Natural killer cell (primary cell): ENCODE results near the gene ZNF768. TPM values are rescaled to one million over a fixed set of nuclear protein-coding genes. Genes with fewer than 3 reads are reported as not detected.
"Not testable (repeated sequence)": the region's sequence is repeated elsewhere in the genome, so short reads cannot be mapped to it uniquely, and the experiment has no call there.

Source experiments
- ATAC-seq, 3 donors: fragments of 150-1000 bp in 2 of 3; fragments of 200-7000 bp in 1 of 3; cut with Tn5 transposase; 1 replicate in 1 of 3; 2 replicates in 2 of 3; pipeline ENCODE4 v1.10.0; 2021; ENCODE audit warnings: mild to moderate bottlenecking in 2 of 3, moderate library complexity in 2 of 3
- DNase-seq, 2 donors: peaks; one replicate each; pipeline versions ENCODE4 v3.0.0 to v3.0.0-alpha.2; 2013 to 2021; ENCODE audit warnings: mixed read lengths in 1 of 2
- H3K27ac ChIP-seq: one replicate; pipeline ENCODE4 v1.5.1; 2013; ENCODE audit warnings: mild to moderate bottlenecking, low read length
- H3K27me3 ChIP-seq: one replicate; pipeline ENCODE4 v1.6.1; 2013; ENCODE audit warnings: low read length; ENCODE audit not compliant: control insufficient read depth, insufficient read depth
- H3K36me3 ChIP-seq: one replicate; pipeline ENCODE4 v1.6.1; 2013; ENCODE audit warnings: low read length; ENCODE audit not compliant: control insufficient read depth, insufficient read depth
- H3K4me1 ChIP-seq: one replicate; pipeline ENCODE4 v1.6.1; 2013; ENCODE audit warnings: low read length; ENCODE audit not compliant: control insufficient read depth, insufficient read depth
- H3K4me3 ChIP-seq: one replicate; pipeline ENCODE4 v1.5.1; 2013; ENCODE audit warnings: low read length
- H3K9me3 ChIP-seq: one replicate; pipeline ENCODE4 v1.6.1; 2013; ENCODE audit warnings: low read length; ENCODE audit not compliant: control insufficient read depth, insufficient read depth
- H3K27ac Mint-ChIP-seq, 2 donors: one replicate each; pipeline ENCODE4 v1.8.0; 2022; ENCODE audit warnings: mild to moderate bottlenecking in 2 of 2, mixed read lengths in 2 of 2, moderate library complexity in 1 of 2
- H3K27me3 Mint-ChIP-seq, 2 donors: one replicate each; pipeline ENCODE4 v1.8.0; 2022; ENCODE audit warnings: low read depth in 2 of 2, mixed read lengths in 2 of 2
- H3K36me3 Mint-ChIP-seq: one replicate; pipeline ENCODE4 v1.8.0; 2022; ENCODE audit warnings: mixed read lengths
- H3K4me1 Mint-ChIP-seq, 2 donors: one replicate each; pipeline ENCODE4 v1.8.0; 2022; ENCODE audit warnings: mixed read lengths in 2 of 2
- H3K4me3 Mint-ChIP-seq: one replicate; pipeline ENCODE4 v1.8.0; 2022; ENCODE audit warnings: mild to moderate bottlenecking, moderate library complexity, mixed read lengths
- H3K9me3 Mint-ChIP-seq, 2 donors: one replicate each; pipeline ENCODE4 v1.8.0; 2022; ENCODE audit warnings: mixed read lengths in 2 of 2
- WGBS: methylation state at CpG from one replicate; pipeline ENCODE4 v1.1.7; 2013; ENCODE audit warnings: missing lambda C conversion rate; ENCODE audit not compliant: insufficient coverage; 5-methylcytosine and 5-hydroxymethylcytosine counted together
- intact Hi-C: fragments of 100-400 bp; cut with micrococcal nuclease; formaldehyde crosslinking; loops from one replicate; pipeline ENCODE4 v1.14.2; 2022
- total RNA-seq, 4 donors: library from RNA; stranded (reverse); fragments of 120-200 nt in 1 of 4; gene quantifications; one replicate each; pipeline versions ENCODE4 v1.2.3 to v1.2.4, GENCODE V29; 2013 to 2022
- TF ChIP-seq, protein P1 (sequence below): fragments of 200-600 bp; IDR thresholded peaks from one replicate; pipeline ENCODE4 v1.8.0; 2022; ENCODE audit warnings: antibody characterized with exemption

ZNF768 gene
- total RNA-seq, 3 donors from 2014 or later (not counting 1 experiment from before 2014, with no cell fraction given): 3.3 to 7.2 (median 5.6) TPM

DNA sequence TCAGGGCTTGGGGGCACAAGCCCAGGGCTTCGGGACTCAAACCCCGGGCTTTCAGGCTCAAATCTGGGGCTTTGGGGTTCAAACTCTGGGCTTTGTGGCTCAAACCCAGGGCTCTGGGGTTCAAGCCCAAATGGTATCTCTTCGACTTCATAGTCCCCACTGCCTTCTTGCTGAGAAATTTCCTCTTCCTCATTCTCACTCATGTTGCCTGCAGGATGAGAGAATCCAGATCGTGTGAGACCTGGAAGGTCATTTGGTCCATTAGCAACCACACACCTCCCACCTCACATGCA lies 576 bp downstream of the ZNF768 start:
- DNase-seq (no peak), ATAC-seq (no peak)
- Histone ChIP-seq H3K36me3 (peaks cover 11% of the 10 kb centered on the region), H3K4me1 (peaks cover 18% of the 10 kb centered on the region), H3K4me3 (peak overlapping the region; percentile 50), H3K27me3 (no peaks in the 10 kb centered on the region), H3K9me3 (no peaks in the 10 kb centered on the region), H3K27ac (peak overlapping the region; percentile 8)
- Mint-ChIP-seq H3K27ac (no peak overlapping the region), H3K4me1 (peaks cover 14 to 29% of the 10 kb centered on the region in 2 donors), H3K4me3 (peak overlapping the region; percentile 76), H3K9me3 (no peaks in the 10 kb centered on the region), H3K36me3 (peaks cover 8% of the 10 kb centered on the region), H3K27me3 (no peaks in the 10 kb centered on the region)
- TF ChIP-seq, protein P1, sequence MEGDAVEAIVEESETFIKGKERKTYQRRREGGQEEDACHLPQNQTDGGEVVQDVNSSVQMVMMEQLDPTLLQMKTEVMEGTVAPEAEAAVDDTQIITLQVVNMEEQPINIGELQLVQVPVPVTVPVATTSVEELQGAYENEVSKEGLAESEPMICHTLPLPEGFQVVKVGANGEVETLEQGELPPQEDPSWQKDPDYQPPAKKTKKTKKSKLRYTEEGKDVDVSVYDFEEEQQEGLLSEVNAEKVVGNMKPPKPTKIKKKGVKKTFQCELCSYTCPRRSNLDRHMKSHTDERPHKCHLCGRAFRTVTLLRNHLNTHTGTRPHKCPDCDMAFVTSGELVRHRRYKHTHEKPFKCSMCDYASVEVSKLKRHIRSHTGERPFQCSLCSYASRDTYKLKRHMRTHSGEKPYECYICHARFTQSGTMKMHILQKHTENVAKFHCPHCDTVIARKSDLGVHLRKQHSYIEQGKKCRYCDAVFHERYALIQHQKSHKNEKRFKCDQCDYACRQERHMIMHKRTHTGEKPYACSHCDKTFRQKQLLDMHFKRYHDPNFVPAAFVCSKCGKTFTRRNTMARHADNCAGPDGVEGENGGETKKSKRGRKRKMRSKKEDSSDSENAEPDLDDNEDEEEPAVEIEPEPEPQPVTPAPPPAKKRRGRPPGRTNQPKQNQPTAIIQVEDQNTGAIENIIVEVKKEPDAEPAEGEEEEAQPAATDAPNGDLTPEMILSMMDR: no peak
- 51% methylated on average over 4 of the region's 4 CpGs for WGBS
- intact Hi-C loops: loop anchor here (2.0 kb wide), 1 partner anchor 33 kb away; the partner anchor contains the start of gene ZNF764

DNA sequence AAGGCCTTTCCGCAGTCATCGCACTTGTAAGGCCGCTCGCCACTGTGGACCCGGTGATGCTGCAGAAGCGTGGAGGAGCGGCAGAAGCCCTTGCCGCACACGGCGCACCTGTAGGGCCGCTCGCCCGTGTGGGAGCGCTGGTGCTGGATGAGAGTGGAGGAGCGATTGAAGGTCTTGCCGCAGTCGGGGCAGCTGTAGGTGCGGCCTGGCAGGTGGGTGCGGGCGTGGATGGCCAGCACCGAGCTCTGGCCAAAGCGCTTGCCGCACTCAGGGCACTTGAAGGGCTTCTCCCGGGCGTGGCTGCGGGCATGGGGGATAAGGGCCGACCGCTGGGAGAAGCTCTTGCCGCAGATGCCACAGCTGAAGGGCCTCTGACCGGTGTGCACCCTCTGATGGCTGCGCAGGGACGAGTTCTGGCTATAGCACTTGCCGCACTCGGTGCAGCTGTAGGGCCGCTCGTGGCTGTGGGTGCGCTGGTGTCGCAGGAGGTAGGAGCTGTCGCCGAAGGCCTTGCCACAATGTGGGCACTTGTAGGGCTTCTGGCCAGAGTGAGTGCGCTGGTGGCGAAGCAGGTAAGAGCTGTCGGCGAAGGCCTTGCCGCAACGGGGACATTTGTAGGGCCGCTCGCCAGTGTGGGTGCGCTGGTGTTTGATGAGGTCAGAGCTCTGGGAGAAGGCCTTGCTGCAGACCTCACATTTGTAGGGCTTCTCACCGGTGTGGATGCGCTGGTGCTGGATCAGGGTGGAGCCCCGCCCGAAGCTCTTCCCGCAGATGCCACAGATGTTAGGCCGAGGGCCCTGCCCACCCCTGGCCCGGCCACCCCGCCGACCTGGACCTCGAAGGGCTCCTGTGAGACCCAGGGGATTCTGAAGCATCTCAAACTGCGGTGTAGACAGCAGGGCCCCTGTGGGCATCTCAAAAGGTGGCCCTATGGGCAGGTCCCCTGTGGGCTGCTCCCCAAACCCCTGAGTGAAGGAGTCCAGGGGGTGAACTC lies 1.5 kb downstream of the ZNF768 start:
- Mint-ChIP-seq H3K36me3 (peaks cover 8% of the 10 kb centered on the region), H3K27ac (peak overlapping the region in 1 of 2 donors; percentile 14), H3K9me3 (no peaks in the 10 kb centered on the region), H3K4me3 (peak overlapping the region; percentile 40), H3K27me3 (no peaks in the 10 kb centered on the region), H3K4me1 (peaks cover 14 to 29% of the 10 kb centered on the region in 2 donors)
- H3K4me1 ChIP-seq: peaks cover 18% of the 10 kb centered on the region
- TF ChIP-seq, protein P1: no peak
- ATAC-seq: no peak
- WGBS: 96% methylated on average over 60 of the region's 60 CpGs
- H3K27ac ChIP-seq: no peak overlapping the region
- no peaks in the 10 kb centered on the region for H3K9me3 ChIP-seq
- no peaks in the 10 kb centered on the region for H3K27me3 ChIP-seq
- DNase-seq: no peak
- intact Hi-C loops: no loop called here
- peaks cover 19% of the 10 kb centered on the region for H3K36me3 ChIP-seq
- no peak overlapping the region for H3K4me3 ChIP-seq

DNA sequence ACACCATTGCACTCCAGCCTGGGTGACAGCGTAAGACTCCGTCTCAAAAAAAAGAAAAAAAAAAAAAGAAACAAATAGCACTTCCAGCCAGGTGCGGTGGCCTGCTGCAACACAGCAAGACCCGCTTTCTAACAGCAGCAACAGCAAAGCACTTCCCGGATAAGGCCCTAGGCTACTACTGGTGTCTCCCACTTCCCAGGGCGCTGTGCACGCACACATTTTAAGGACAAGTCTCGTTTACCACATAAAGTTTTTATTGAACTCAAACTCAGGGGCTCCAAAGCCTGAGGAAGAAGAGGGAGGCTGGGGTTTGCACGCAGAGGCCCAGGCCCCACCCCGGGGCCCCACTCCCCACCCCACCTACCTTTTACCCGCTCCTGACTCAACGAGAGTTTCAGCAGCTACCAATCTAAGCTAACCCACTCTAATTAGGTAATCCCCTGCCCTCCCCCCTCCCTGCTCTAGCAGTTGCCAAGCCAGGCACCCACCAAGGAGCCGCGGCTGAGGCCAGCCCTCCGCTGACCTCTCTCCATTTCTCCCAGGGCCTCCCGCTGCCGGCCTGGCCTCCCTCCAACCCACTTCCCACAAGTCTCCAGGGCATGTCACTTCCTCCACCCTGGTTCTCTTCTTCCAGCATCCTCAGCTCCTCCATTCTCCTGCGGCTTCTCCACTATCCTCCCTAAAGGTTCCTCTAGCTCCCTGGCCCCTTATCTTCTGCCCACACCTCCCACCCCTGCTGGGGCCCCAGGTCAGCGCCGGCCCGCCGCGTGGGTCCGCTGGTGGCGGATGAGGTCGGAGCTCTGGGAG lies 2.4 kb downstream of the ZNF768 start:
- ATAC-seq (no peak), DNase-seq (peak in 1 of 2 donors; percentile 24)
- no peaks in the 10 kb centered on the region for H3K9me3 Mint-ChIP-seq
- H3K36me3 Mint-ChIP-seq: peaks cover 15% of the 10 kb centered on the region
- no peak overlapping the region for H3K27ac ChIP-seq
- 90% methylated on average over 24 of the region's 26 CpGs for WGBS
- peak overlapping the region; percentile 6 for H3K4me3 Mint-ChIP-seq
- no peaks in the 10 kb centered on the region for H3K9me3 ChIP-seq
- peaks cover 21 to 37% of the 10 kb centered on the region in 2 donors for H3K4me1 Mint-ChIP-seq
- peaks cover 28% of the 10 kb centered on the region for H3K36me3 ChIP-seq
- no peak overlapping the region for H3K4me3 ChIP-seq
- H3K27me3 Mint-ChIP-seq: no peaks in the 10 kb centered on the region
- TF ChIP-seq, protein P1: no peak
- intact Hi-C loops: no loop called here
- peaks cover 18% of the 10 kb centered on the region for H3K4me1 ChIP-seq
- no peak overlapping the region for H3K27ac Mint-ChIP-seq
- H3K27me3 ChIP-seq: no peaks in the 10 kb centered on the region

DNA sequence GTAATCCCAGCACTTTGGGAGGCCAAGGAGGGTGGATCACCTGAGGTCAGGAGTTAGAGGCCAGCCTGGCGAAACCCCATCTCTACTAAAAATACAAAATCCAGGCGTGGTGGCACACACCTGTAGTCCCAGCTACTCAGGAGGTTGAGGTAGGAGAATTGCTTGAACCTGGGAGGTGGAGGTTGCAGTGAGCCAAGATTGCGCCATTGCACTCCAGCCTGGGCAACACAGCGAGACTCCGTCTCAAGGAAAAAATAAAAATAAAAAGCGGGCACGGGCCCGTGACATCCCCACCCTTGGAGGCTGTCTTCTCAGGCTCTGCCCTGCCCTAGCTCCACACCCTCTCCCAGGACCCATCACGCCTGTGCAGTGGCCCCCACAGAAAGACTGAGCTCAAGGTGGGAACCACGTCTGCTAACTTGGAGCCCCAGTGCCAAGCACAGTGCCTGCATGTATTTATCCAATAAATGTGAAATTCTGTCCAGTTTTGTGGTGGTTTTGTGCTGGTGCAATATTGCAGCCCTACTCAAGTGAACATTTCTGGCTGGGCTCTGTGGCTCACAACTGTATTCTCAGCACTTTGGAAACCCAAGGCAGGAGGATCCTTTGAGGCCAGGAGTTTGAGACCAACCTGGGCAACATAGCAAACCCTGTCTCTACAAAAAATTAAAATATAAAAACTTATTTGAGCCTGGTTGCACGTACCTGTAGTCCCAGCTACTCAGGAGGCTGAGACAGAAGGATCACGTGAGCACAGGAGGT lies 3.5 kb downstream of the ZNF768 start:
- DNase-seq, H3K9me3 ChIP-seq, intact Hi-C loops, H3K27me3 Mint-ChIP-seq, H3K27me3 ChIP-seq, ATAC-seq, H3K9me3 Mint-ChIP-seq, H3K27ac ChIP-seq, H3K4me3 ChIP-seq: not testable (repeated sequence)
- H3K4me3 Mint-ChIP-seq: peak overlapping the region; percentile 39
- H3K4me1 Mint-ChIP-seq: peaks cover 19 to 30% of the 10 kb centered on the region in 2 donors
- peaks cover 18% of the 10 kb centered on the region for H3K36me3 Mint-ChIP-seq
- Histone ChIP-seq H3K4me1 (peaks cover 24% of the 10 kb centered on the region), H3K36me3 (peaks cover 39% of the 10 kb centered on the region)
- 92% methylated on average over 9 of the region's 12 CpGs for WGBS
- peak overlapping the region; percentile 22 to 79 for H3K27ac Mint-ChIP-seq
